GM12878 (cell line): Measurements from ENCODE around the gene PAX7. TPM values are rescaled to one million over a fixed set of nuclear protein-coding genes. Genes with fewer than 3 reads are reported as not detected.
"Not testable (repeated sequence)": the region's sequence is repeated elsewhere in the genome, so short reads cannot be mapped to it uniquely, and the experiment has no call there.

ENCODE experiments used
- ATAC-seq: fragments of 200-7000 bp; cut with Tn5 transposase; 3 replicates; pipeline ENCODE4 v1.9.1; 2020; ENCODE audit warnings: mild to moderate bottlenecking, moderate library complexity
- BruUV-seq: library from RNA; stranded (reverse); fragments of 400-500 nt; replicated peaks from 2 replicates; lab custom pipeline; 2021; lab: Mats Ljungman, UMichigan
- CTCF ChIA-PET: fragments of 300-600 bp; sonication (Branson Sonifier 250); formaldehyde crosslinking; extraction: SDS; loops from one replicate; lab custom pipeline; 2021; ENCODE audit warnings: inconsistent platforms; lab: Yijun Ruan, JAX
- POLR2A ChIA-PET: fragments of 350-600 bp; formaldehyde crosslinking; extraction: SDS; loops from one replicate; lab custom pipeline; 2021; ENCODE audit warnings: inconsistent platforms; lab: Charles Lee
- RAD21 ChIA-PET: fragments of 300-600 bp; sonication (Branson Sonifier 250); formaldehyde crosslinking; loops from one replicate; lab custom pipeline; 2023; ENCODE audit warnings: antibody characterized with exemption; ENCODE audit not compliant: unreplicated experiment; lab: Charles Lee
- SMC1A ChIA-PET: fragments of 300-600 bp; sonication (Branson Sonifier 250); formaldehyde crosslinking; loops from one replicate; lab custom pipeline; 2023; ENCODE audit not compliant: unreplicated experiment, uncharacterized antibody; lab: Charles Lee
- DNase-seq: peaks from one replicate; pipeline ENCODE4 v3.0.0-alpha.2; 2011; ENCODE audit warnings: low read depth, low spot score
- FAIRE-seq: peaks from 3 replicates; lab custom pipeline; 2011; peaks lifted over from hg19 to GRCh38; lab: Jason Lieb, UNC
- H2AFZ ChIP-seq: 2 replicates; pipeline ENCODE4 v1.6.0; 2011; ENCODE audit warnings: low read depth, low read length, control low read depth; ENCODE audit not compliant: control insufficient read depth
- H3K27ac ChIP-seq: 2 replicates; pipeline ENCODE4 v1.5.1; 2011; ENCODE audit warnings: control low read depth; ENCODE audit not compliant: control insufficient read depth, insufficient read depth
- H3K27me3 ChIP-seq, 2 experiments: replicated peaks in 1 of 2; 2 replicates each; pipeline versions ENCODE4 v1.6.0 to v1.6.1; 2011; ENCODE audit warnings: low read length in 1 of 2; ENCODE audit not compliant: control insufficient read depth in 2 of 2, insufficient read depth in 2 of 2
- H3K36me3 ChIP-seq, 2 experiments: 2 replicates each; pipeline ENCODE4 v1.5.1; 2011; ENCODE audit warnings: low read length in 1 of 2; ENCODE audit not compliant: control insufficient read depth in 2 of 2, insufficient read depth in 2 of 2
- H3K4me1 ChIP-seq: 2 replicates; pipeline ENCODE4 v1.6.1; 2011; ENCODE audit warnings: mild to moderate bottlenecking, low read length, moderate library complexity, mixed read lengths; ENCODE audit not compliant: control insufficient read depth, insufficient read depth
- H3K4me2 ChIP-seq: 2 replicates; pipeline ENCODE4 v1.6.0; 2011; ENCODE audit warnings: control low read depth; ENCODE audit not compliant: control insufficient read depth, insufficient read depth
- H3K4me3 ChIP-seq: fragments of 200-600 bp; sonication (generic); 2 replicates; pipeline ENCODE4 v1.5.1; 2016
- H3K79me2 ChIP-seq: 2 replicates; pipeline ENCODE4 v1.6.0; 2011; ENCODE audit warnings: low read length; ENCODE audit not compliant: control insufficient read depth, insufficient read depth
- H3K9ac ChIP-seq: 2 replicates; pipeline ENCODE4 v1.8.0; 2011; ENCODE audit warnings: low read length, control low read depth, mixed read lengths; ENCODE audit not compliant: control insufficient read depth, insufficient read depth
- H3K9me3 ChIP-seq: replicated peaks from 3 replicates; pipeline ENCODE4 v1.5.1; 2011; ENCODE audit warnings: mild to moderate bottlenecking, low read length; ENCODE audit not compliant: control insufficient read depth, insufficient read depth
- H4K20me1 ChIP-seq: 2 replicates; pipeline ENCODE4 v1.6.0; 2011; ENCODE audit not compliant: control insufficient read depth, insufficient read depth
- CUX1 ChIP-seq: IDR thresholded peaks from 2 replicates; pipeline ENCODE4 v1.6.1; 2012; ENCODE audit warnings: improper control_type of control experiment, low read depth, low read length; ENCODE audit not compliant: insufficient replicate concordance
- ELK1 ChIP-seq: IDR thresholded peaks from 2 replicates; pipeline ENCODE4 v1.6.1; 2012; ENCODE audit warnings: low read depth, low read length, improper control_type of control experiment
- MEF2B ChIP-seq: fragments of 450-650 bp; IDR thresholded peaks from 2 replicates; pipeline ENCODE4 v1.6.1; 2018; ENCODE audit warnings: mild to moderate bottlenecking, moderate library complexity; ENCODE audit not compliant: partially characterized antibody, poor library complexity, severe bottlenecking
- NR2C1 ChIP-seq: fragments of 450-650 bp; IDR thresholded peaks from 2 replicates; pipeline ENCODE4 v1.6.1; 2017; ENCODE audit warnings: antibody characterized with exemption, mild to moderate bottlenecking, moderate library complexity
- PAX8 ChIP-seq: fragments of 450-650 bp; IDR thresholded peaks from 2 replicates; pipeline ENCODE4 v1.6.1; 2017; ENCODE audit warnings: mild to moderate bottlenecking, moderate library complexity
- STAT3 ChIP-seq: IDR thresholded peaks from 2 replicates; pipeline ENCODE4 v1.6.1; 2011; ENCODE audit warnings: low read depth, low read length, improper control_type of control experiment
- YY1 ChIP-seq: IDR thresholded peaks from 2 replicates; pipeline ENCODE4 v1.6.1; 2011; ENCODE audit warnings: low read depth, mild to moderate bottlenecking, low read length
- WGBS: methylation state at CpG from one replicate; pipeline ENCODE4 v1.1.6; 2016; ENCODE audit warnings: low lambda C conversion rate; ENCODE audit not compliant: insufficient replicate concordance, insufficient coverage; ENCODE audit errors: missing lambda C conversion rate; 5-methylcytosine and 5-hydroxymethylcytosine counted together
- in situ Hi-C: fragments of 300-500 bp; cut with MboI; formaldehyde crosslinking; loops from 9 replicates; pipeline ENCODE4 v1.14.3; 2018; ENCODE audit warnings: mixed read lengths
- intact Hi-C: fragments of 100-400 bp; cut with micrococcal nuclease; formaldehyde crosslinking; loops from one replicate; pipeline ENCODE4 v1.14.2; 2022; ENCODE audit not compliant: unreplicated experiment
- polyA plus RNA-seq, 11 experiments: library from polyadenylated mRNA; depleted of rRNA in 4 of 11; unstranded in 6 of 11; stranded (reverse) in 5 of 11; fragments of >200 nt; fragmentation: Nextera tagmentation in 4 of 11; fragmentation: Illumina TruSeq in 1 of 11; extraction: Ambion mirVana in 4 of 11; extraction: Trizol in 1 of 11; gene quantifications; 1 replicate in 1 of 11; 2 replicates in 10 of 11; pipeline versions ENCODE4 v1.2.1 to v1.2.3, GENCODE V29; 2011 to 2016; ENCODE audit warnings: inconsistent platforms in 2 of 11, missing spikeins in 2 of 11, low read depth in 1 of 11
- total RNA-seq, 4 experiments: library from RNA; depleted of rRNA in 3 of 4; stranded (reverse); fragments of >200 nt in 3 of 4; fragmentation: Illumina TruSeq in 1 of 4; extraction: Trizol in 1 of 4; gene quantifications; 2 replicates each; pipeline versions ENCODE4 v1.2.1 to v1.2.3, GENCODE V29; 2013 to 2021

Gene PAX7
- total and polyA plus RNA-seq, 10 of the 15 experiments (the other 5 are each of a cell fraction or from before 2014, with no cell fraction given) = not detected

GRCh38 chr1:18743233-18743632, 112.6 kb downstream of the PAX7 start (continued):
- TF ChIP-seq ELK1 (no peak), PAX8 (no peak), NR2C1 (no peak), CUX1 (no peak), YY1 (no peak), STAT3 (no peak), MEF2B (no peak)

GRCh38 chr1:18744381-18744780, 113.7 kb downstream of the PAX7 start:
- ATAC-seq, H3K9me3 ChIP-seq, H3K36me3 ChIP-seq, RAD21 ChIA-PET, CTCF ChIA-PET, H4K20me1 ChIP-seq, SMC1A ChIA-PET, intact Hi-C loops, H3K4me3 ChIP-seq, H2AFZ ChIP-seq, BruUV-seq, H3K79me2 ChIP-seq, H3K9ac ChIP-seq, FAIRE-seq, H3K27me3 ChIP-seq, in situ Hi-C loops, POLR2A ChIA-PET, H3K27ac ChIP-seq, DNase-seq, H3K4me2 ChIP-seq, H3K4me1 ChIP-seq: not testable (repeated sequence)
- WGBS = 10% methylated on average over 1 of the region's 1 CpG
